Measurements from ENCODE around the gene UNC13C.

DNA sequence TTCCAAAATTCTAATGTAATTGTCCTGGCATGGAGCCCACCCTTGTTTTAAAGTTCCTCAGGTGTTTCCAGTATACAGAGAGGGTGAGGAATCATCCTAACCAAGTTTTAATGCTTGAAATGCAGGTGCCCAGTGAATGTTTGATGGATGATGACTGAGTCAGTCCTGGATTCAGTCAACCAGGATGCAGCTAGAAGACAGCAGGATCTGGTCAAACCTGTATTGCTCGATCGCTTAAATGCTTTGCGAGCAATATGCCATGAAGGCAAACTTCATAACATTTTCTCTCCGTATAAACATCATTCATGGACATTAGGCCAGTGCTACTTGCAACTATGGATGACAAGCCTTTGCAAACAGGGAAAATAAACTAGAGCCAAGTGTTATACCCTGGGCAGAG, 627.3 kb downstream of the UNC13C start:
- TF ChIP-seq, protein P1, sequence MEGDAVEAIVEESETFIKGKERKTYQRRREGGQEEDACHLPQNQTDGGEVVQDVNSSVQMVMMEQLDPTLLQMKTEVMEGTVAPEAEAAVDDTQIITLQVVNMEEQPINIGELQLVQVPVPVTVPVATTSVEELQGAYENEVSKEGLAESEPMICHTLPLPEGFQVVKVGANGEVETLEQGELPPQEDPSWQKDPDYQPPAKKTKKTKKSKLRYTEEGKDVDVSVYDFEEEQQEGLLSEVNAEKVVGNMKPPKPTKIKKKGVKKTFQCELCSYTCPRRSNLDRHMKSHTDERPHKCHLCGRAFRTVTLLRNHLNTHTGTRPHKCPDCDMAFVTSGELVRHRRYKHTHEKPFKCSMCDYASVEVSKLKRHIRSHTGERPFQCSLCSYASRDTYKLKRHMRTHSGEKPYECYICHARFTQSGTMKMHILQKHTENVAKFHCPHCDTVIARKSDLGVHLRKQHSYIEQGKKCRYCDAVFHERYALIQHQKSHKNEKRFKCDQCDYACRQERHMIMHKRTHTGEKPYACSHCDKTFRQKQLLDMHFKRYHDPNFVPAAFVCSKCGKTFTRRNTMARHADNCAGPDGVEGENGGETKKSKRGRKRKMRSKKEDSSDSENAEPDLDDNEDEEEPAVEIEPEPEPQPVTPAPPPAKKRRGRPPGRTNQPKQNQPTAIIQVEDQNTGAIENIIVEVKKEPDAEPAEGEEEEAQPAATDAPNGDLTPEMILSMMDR (IDR thresholded peaks at IDR 0.05): no peak
- no peak for TF ChIP-seq POLR2A (IDR thresholded peaks at IDR 0.05)
- no peak for TF ChIP-seq POLR2AphosphoS5 (IDR thresholded peaks at IDR 0.05; ENCODE audit: insufficient read depth in 1 of 2, low read depth in 1 of 2)

Data from vagina (tissue), 2 donors.